Nephron progenitor cell (in vitro differentiated cells): ENCODE data around the gene JAZF1.

Experiments
- DNase-seq: peaks from one replicate; pipeline ENCODE4 v3.0.0; 2021
- H3K27ac Mint-ChIP-seq: 2 replicates; pipeline ENCODE4 v1.8.0; 2021; ENCODE audit warnings: mild to moderate bottlenecking, moderate library complexity, mixed read lengths
- H3K27me3 Mint-ChIP-seq: 2 replicates; pipeline ENCODE4 v1.8.0; 2021; ENCODE audit warnings: mild to moderate bottlenecking, low read depth, mixed read lengths; ENCODE audit not compliant: poor library complexity
- H3K36me3 Mint-ChIP-seq: 2 replicates; pipeline ENCODE4 v1.8.0; 2021; ENCODE audit warnings: low read depth, mixed read lengths
- H3K4me1 Mint-ChIP-seq: 2 replicates; pipeline ENCODE4 v1.8.0; 2021; ENCODE audit warnings: mixed read lengths
- H3K4me3 Mint-ChIP-seq: 2 replicates; pipeline ENCODE4 v1.8.0; 2021; ENCODE audit warnings: mild to moderate bottlenecking, moderate library complexity, mixed read lengths
- H3K9me3 Mint-ChIP-seq: 2 replicates; pipeline ENCODE4 v1.8.0; 2021; ENCODE audit warnings: mild to moderate bottlenecking, moderate library complexity, mixed read lengths
- CTCF ChIP-seq: fragments of 200-600 bp; sonication (generic); IDR thresholded peaks from 2 replicates; pipeline ENCODE4 v1.5.0; 2021; ENCODE audit warnings: antibody characterized with exemption

JAZF1 gene

DNA sequence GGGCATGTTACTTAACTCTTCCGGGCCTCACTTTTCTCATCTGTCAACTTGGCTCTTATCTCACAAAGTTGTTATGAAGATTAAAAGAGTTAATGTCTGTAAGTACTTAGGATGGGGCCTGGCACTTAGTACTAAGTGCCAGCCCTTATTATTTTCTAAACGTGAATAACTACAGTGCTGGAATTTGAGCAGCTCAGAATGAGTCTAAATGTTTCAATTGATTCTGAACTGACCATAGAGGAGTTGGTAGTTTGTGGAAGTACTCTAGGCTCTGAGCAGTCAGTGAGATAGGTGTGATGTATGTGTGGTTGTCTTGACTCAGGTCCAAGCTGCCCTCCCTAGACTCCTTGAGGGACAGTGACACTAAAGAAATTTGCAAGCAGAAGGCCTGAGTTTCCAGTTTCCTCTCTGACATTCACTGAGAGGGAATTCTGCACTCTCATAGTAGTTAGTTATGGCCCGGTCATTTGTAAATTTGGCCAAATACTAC is 18.5 kb upstream of the JAZF1 start:
- no peak for TF ChIP-seq CTCF

GRCh38 chr7:28195910-28196620 is 15.5 kb upstream of the JAZF1 start:
- H3K27me3 Mint-ChIP-seq, result no peaks in the 10 kb centered on the region
- no peak overlapping the region for H3K4me3 Mint-ChIP-seq
- peaks cover 8% of the 10 kb centered on the region for H3K4me1 Mint-ChIP-seq
- no peak for DNase-seq
- no peaks in the 10 kb centered on the region for H3K9me3 Mint-ChIP-seq
- no peak overlapping the region for H3K27ac Mint-ChIP-seq
- no peaks in the 10 kb centered on the region for H3K36me3 Mint-ChIP-seq
- no peak for TF ChIP-seq CTCF

More for the DNA sequence above, 18.5 kb upstream of the JAZF1 start:
- Mint-ChIP-seq H3K36me3 (no peaks in the 10 kb centered on the region), H3K27me3 (no peaks in the 10 kb centered on the region), H3K4me1 (peaks cover 8% of the 10 kb centered on the region), H3K9me3 (no peaks in the 10 kb centered on the region), H3K4me3 (no peak overlapping the region), H3K27ac (no peak overlapping the region)
- no peak for DNase-seq

- H3K4me3 Mint-ChIP-seq, result no peak overlapping the region
- peaks cover 4% of the 10 kb centered on the region for H3K27me3 Mint-ChIP-seq
- H3K27ac Mint-ChIP-seq, result no peak overlapping the region
- DNase-seq, result no peak
- no peaks in the 10 kb centered on the region for H3K36me3 Mint-ChIP-seq
- peaks cover 8% of the 10 kb centered on the region for H3K4me1 Mint-ChIP-seq
- TF ChIP-seq CTCF, result no peak
- H3K9me3 Mint-ChIP-seq, result no peaks in the 10 kb centered on the region
Measured at GRCh38 chr7:28192786-28193585, 12.4 kb upstream of the JAZF1 start.

DNA sequence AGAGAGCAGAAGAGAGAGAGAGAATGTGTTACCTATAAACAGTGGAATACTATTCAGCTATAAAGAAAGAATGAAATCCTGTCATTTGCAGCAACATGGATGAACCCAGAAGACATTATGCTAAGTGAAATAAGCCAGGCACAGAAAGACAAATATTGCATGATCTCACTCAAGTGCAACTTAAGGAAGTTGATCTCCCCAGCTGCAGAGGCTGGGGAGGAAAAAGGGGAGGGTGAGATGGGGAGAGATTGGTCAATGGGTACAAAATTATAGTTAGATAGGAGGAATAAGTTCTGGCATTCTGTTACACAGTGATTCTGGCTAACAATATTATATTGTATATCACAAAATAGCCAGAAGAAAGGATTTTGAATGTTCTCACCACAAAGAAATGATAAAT is 11.2 kb upstream of the JAZF1 start:
- no peaks in the 10 kb centered on the region for H3K36me3 Mint-ChIP-seq

DNA sequence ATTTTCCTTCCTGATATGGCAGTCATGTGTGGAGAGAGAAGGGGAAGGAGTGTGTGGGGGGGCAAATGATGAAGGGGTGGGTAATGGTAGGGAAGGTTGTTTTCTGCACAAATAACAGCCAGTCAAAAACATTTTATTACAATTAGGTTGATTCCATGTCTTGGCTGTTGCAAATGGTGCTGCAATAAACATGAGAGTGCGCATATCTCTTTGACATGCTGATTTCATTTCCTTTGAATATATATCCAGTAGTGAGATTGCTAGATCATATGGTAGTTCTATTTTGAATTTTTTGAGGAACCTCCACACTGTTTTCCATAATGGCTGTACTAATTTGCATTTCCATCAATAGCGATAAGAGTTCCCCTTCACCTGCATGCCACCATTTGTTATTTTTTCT is 10.6 kb upstream of the JAZF1 start:
- Mint-ChIP-seq H3K9me3 (no peaks in the 10 kb centered on the region), H3K27ac (no peak overlapping the region), H3K36me3 (no peaks in the 10 kb centered on the region), H3K4me3 (no peak overlapping the region), H3K27me3 (peaks cover 4% of the 10 kb centered on the region), H3K4me1 (peaks cover 9% of the 10 kb centered on the region)
- no peak for DNase-seq
- TF ChIP-seq CTCF, result no peak

More for the DNA sequence above, 11.2 kb upstream of the JAZF1 start:
- H3K4me1 Mint-ChIP-seq, result peaks cover 13% of the 10 kb centered on the region
- DNase-seq, result no peak
- no peaks in the 10 kb centered on the region for H3K9me3 Mint-ChIP-seq
- H3K27ac Mint-ChIP-seq, result no peak overlapping the region
- no peak for TF ChIP-seq CTCF
- peaks cover 4% of the 10 kb centered on the region for H3K27me3 Mint-ChIP-seq
- H3K4me3 Mint-ChIP-seq, result no peak overlapping the region
